H1 (cell line): ENCODE results near the gene IL1RAPL1. TPM values are rescaled to one million over a fixed set of nuclear protein-coding genes. Genes with fewer than 3 reads are reported as not detected.

Experiments
- CTCF ChIA-PET: fragments of 300-600 bp; sonication (Branson Sonifier 250); formaldehyde crosslinking; loops from one replicate; lab custom pipeline; 2021; ENCODE audit not compliant: partially characterized antibody; lab: Charles Lee
- POLR2A ChIA-PET: fragments of 300-600 bp; sonication (Branson Sonifier 250); formaldehyde crosslinking; loops from one replicate; lab custom pipeline; 2021; ENCODE audit warnings: inconsistent platforms; ENCODE audit not compliant: partially characterized antibody; lab: Charles Lee
- DNase-seq, 2 experiments: peaks; one replicate each; pipeline versions ENCODE4 v3.0.0 to v3.0.0-alpha.2; 2010 to 2022; ENCODE audit warnings: low spot score in 2 of 2, low read depth in 1 of 2, mixed read lengths in 1 of 2
- FAIRE-seq: peaks from 2 replicates; lab custom pipeline; 2011; peaks lifted over from hg19 to GRCh38; lab: Jason Lieb, UNC
- H2AFZ ChIP-seq: 2 replicates; pipeline ENCODE4 v1.8.1; 2012; ENCODE audit warnings: low read length, inconsistent platforms
- H2AK5ac ChIP-seq: 2 replicates; pipeline ENCODE4 v1.6.1; 2013; ENCODE audit warnings: low read depth, low read length
- H2BK120ac ChIP-seq: replicated peaks from 2 replicates; pipeline ENCODE3; 2013; ENCODE audit warnings: low read depth, low read length, inconsistent platforms
- H2BK12ac ChIP-seq: 2 replicates; pipeline ENCODE4 v1.6.1; 2013; ENCODE audit warnings: low read depth, low read length
- H2BK15ac ChIP-seq: 2 replicates; pipeline ENCODE4 v1.6.1; 2013; ENCODE audit warnings: low read length
- H2BK20ac ChIP-seq: 2 replicates; pipeline ENCODE4 v1.6.1; 2013; ENCODE audit warnings: low read length
- H2BK5ac ChIP-seq: 2 replicates; pipeline ENCODE4 v1.6.1; 2013; ENCODE audit warnings: low read depth, low read length
- H3K14ac ChIP-seq: 2 replicates; pipeline ENCODE4 v1.6.1; 2013; ENCODE audit warnings: inconsistent platforms; ENCODE audit not compliant: insufficient read length
- H3K18ac ChIP-seq: 2 replicates; pipeline ENCODE4 v1.6.1; 2013; ENCODE audit warnings: low read length; ENCODE audit errors: extremely low read depth
- H3K23ac ChIP-seq: 2 replicates; pipeline ENCODE4 v1.6.1; 2013; ENCODE audit warnings: inconsistent platforms; ENCODE audit not compliant: insufficient read length
- H3K23me2 ChIP-seq: 2 replicates; pipeline ENCODE4 v1.6.1; 2013; ENCODE audit warnings: low read depth, low read length
- H3K27ac ChIP-seq: 2 replicates; pipeline ENCODE4 v1.6.1; 2011; ENCODE audit warnings: low read depth, low read length, inconsistent platforms
- H3K27me3 ChIP-seq, 4 experiments: replicated peaks in 1 of 4; 1 replicate in 1 of 4; 2 replicates in 3 of 4; pipeline versions ENCODE4 v1.6.1 to v1.8.1; 2011 to 2013; ENCODE audit warnings: low read length in 3 of 4, mild to moderate bottlenecking in 3 of 4, inconsistent platforms in 2 of 4, mixed read lengths in 2 of 4, moderate library complexity in 1 of 4; ENCODE audit not compliant: control insufficient read depth in 3 of 4, insufficient read depth in 3 of 4; ENCODE audit errors: extremely low read depth in 1 of 4
- H3K36me3 ChIP-seq, 4 experiments: 2 replicates each; pipeline versions ENCODE4 v1.6.1 to v1.8.1; 2011 to 2013; ENCODE audit warnings: mild to moderate bottlenecking in 4 of 4, low read length in 3 of 4, moderate library complexity in 2 of 4, control low read depth in 1 of 4, inconsistent platforms in 1 of 4; ENCODE audit not compliant: insufficient read depth in 4 of 4, control insufficient read depth in 2 of 4
- H3K4ac ChIP-seq: replicated peaks from 2 replicates; pipeline ENCODE3; 2013; ENCODE audit warnings: low read length, low read depth, mixed read lengths, inconsistent platforms; ENCODE audit not compliant: insufficient read length
- H3K4me1 ChIP-seq, 4 experiments: replicated peaks in 1 of 4; 1 replicate in 1 of 4; 2 replicates in 3 of 4; pipeline versions ENCODE4 v1.6.1 to v1.8.1; 2011 to 2013; ENCODE audit warnings: low read length in 3 of 4, inconsistent platforms in 2 of 4, mixed read lengths in 1 of 4; ENCODE audit not compliant: insufficient read depth in 4 of 4, control insufficient read depth in 3 of 4
- H3K4me2 ChIP-seq, 2 experiments: 2 replicates each; pipeline versions ENCODE4 v1.6.1 to v1.8.1; 2011 to 2013; ENCODE audit warnings: low read depth in 2 of 2, low read length in 2 of 2, control low read depth in 1 of 2, inconsistent platforms in 1 of 2, mild to moderate bottlenecking in 1 of 2; ENCODE audit not compliant: insufficient read depth in 1 of 2
- H3K4me3 ChIP-seq, 4 experiments: fragments of 200-600, 300-600 bp in 1 of 4; sonication (generic), shearing (Covaris generic), sonication (Bioruptor Twin) in 1 of 4; 2 replicates each; pipeline versions ENCODE4 v1.5.1 to v1.8.1; 2011 to 2016; ENCODE audit warnings: low read length in 4 of 4, low read depth in 3 of 4, control low read depth in 2 of 4, inconsistent platforms in 2 of 4, mild to moderate bottlenecking in 2 of 4, mixed read lengths in 1 of 4, moderate library complexity in 1 of 4; ENCODE audit not compliant: insufficient read depth in 2 of 4; ENCODE audit errors: extremely low read depth in 1 of 4
- H3K56ac ChIP-seq: replicated peaks from 2 replicates; pipeline ENCODE3; 2013; ENCODE audit warnings: low read depth, mild to moderate bottlenecking, mixed read lengths, low read length, inconsistent platforms; ENCODE audit not compliant: insufficient read length
- H3K79me1 ChIP-seq: 2 replicates; pipeline ENCODE4 v1.6.1; 2013; ENCODE audit warnings: low read depth, low read length, control low read depth
- H3K79me2 ChIP-seq, 2 experiments: 2 replicates each; pipeline versions ENCODE4 v1.6.1 to v1.8.1; 2012 to 2013; ENCODE audit warnings: low read length in 2 of 2, mild to moderate bottlenecking in 2 of 2, inconsistent platforms in 1 of 2; ENCODE audit not compliant: insufficient read depth in 2 of 2, control insufficient read depth in 1 of 2
- H3K9ac ChIP-seq, 4 experiments: replicated peaks in 1 of 4; 1 replicate in 1 of 4; 2 replicates in 3 of 4; pipeline versions ENCODE4 v1.6.1 to v1.8.1; 2011 to 2013; ENCODE audit warnings: low read depth in 3 of 4, low read length in 3 of 4, control low read depth in 2 of 4, mild to moderate bottlenecking in 2 of 4, moderate library complexity in 2 of 4, inconsistent platforms in 1 of 4; ENCODE audit errors: extremely low read depth in 1 of 4
- H3K9me3 ChIP-seq, 2 experiments: 2 replicates each; pipeline versions ENCODE4 v1.6.1 to v1.8.1; 2012 to 2013; ENCODE audit warnings: mild to moderate bottlenecking in 2 of 2, moderate library complexity in 2 of 2, control low read depth in 1 of 2, inconsistent platforms in 1 of 2, low read depth in 1 of 2, low read length in 1 of 2, mixed read lengths in 1 of 2; ENCODE audit not compliant: insufficient read depth in 2 of 2
- H4K20me1 ChIP-seq, 2 experiments: replicated peaks in 1 of 2; 2 replicates each; pipeline versions ENCODE3 to v1.8.1; 2011 to 2013; ENCODE audit warnings: inconsistent platforms in 2 of 2, low read length in 2 of 2, mild to moderate bottlenecking in 1 of 2; ENCODE audit not compliant: insufficient read depth in 2 of 2, control insufficient read depth in 1 of 2
- H4K5ac ChIP-seq: 2 replicates; pipeline ENCODE4 v1.6.1; 2013; ENCODE audit warnings: low read length, low read depth, mixed read lengths, inconsistent platforms; ENCODE audit not compliant: insufficient read length
- H4K8ac ChIP-seq: 2 replicates; pipeline ENCODE4 v1.8.0; 2013; ENCODE audit warnings: mild to moderate bottlenecking, moderate library complexity, low read length, inconsistent platforms; ENCODE audit not compliant: insufficient read depth; ENCODE audit errors: extremely low read depth
- H4K91ac ChIP-seq: replicated peaks from 2 replicates; pipeline ENCODE3; 2013; ENCODE audit warnings: low read length, mixed read lengths, inconsistent platforms; ENCODE audit not compliant: insufficient read length
- BRCA1 ChIP-seq: IDR thresholded peaks from 2 replicates; pipeline ENCODE4 v1.6.1; 2012; ENCODE audit warnings: low read depth, low read length, improper control_type of control experiment
- NRF1 ChIP-seq: IDR thresholded peaks from 2 replicates; pipeline ENCODE4 v1.6.1; 2011; ENCODE audit warnings: mild to moderate bottlenecking, low read depth, low read length, improper control_type of control experiment
- RFX5 ChIP-seq: IDR thresholded peaks from 2 replicates; pipeline ENCODE4 v1.6.1; 2011; ENCODE audit warnings: low read depth, low read length, improper control_type of control experiment, borderline replicate concordance
- TAF1 ChIP-seq: IDR thresholded peaks from 2 replicates; pipeline ENCODE4 v1.6.1; 2011; ENCODE audit warnings: mild to moderate bottlenecking, low read depth, low read length
- TBP ChIP-seq: IDR thresholded peaks from 2 replicates; pipeline ENCODE4 v1.6.1; 2011; ENCODE audit warnings: low read depth, low read length, improper control_type of control experiment
- WGBS, 2 experiments: shearing (Covaris generic) in 1 of 2; methylation state at CpG; one replicate each; pipeline versions ENCODE4 v1.1.6 to v1.1.7; 2013 to 2015; ENCODE audit warnings: low lambda C conversion rate in 2 of 2, mixed read lengths in 2 of 2, inconsistent platforms in 1 of 2, low coverage in 1 of 2, missing lambda C conversion rate in 1 of 2; ENCODE audit not compliant: insufficient replicate concordance in 2 of 2, insufficient coverage in 1 of 2, insufficient read length in 1 of 2; ENCODE audit errors: extremely low coverage in 1 of 2, missing lambda C conversion rate in 1 of 2; 5-methylcytosine and 5-hydroxymethylcytosine counted together
- polyA plus RNA-seq, 7 experiments: library from polyadenylated mRNA; depleted of rRNA in 3 of 7; stranded (reverse) in 5 of 7; unstranded in 2 of 7; fragments of >200 nt in 5 of 7; fragments of 200-250 nt in 2 of 7; gene quantifications; 1 replicate in 5 of 7; 2 replicates in 1 of 7; 4 replicates in 1 of 7; pipeline versions ENCODE4 v1.2.1 to v1.2.3, GENCODE V29; 2011 to 2013; ENCODE audit warnings: missing spikeins in 2 of 7, mixed read lengths in 2 of 7
- total RNA-seq: library from RNA; stranded (reverse); fragmentation: NEBNext Ultra II Directional; extraction: Animal tissue kit (Norgen Biotek cat#: 25700); gene quantifications from 2 replicates; pipeline ENCODE4 v1.2.1, GENCODE V29; 2021

The IL1RAPL1 gene
- total and polyA plus RNA-seq, 2 of the 8 experiments (the other 6 are each of a cell fraction or from before 2014, with no cell fraction given): 0.11 to 0.35 TPM

GRCh38 chrX:29890004-29890403 lies 1302.8 kb downstream of the IL1RAPL1 start:
- Histone ChIP-seq H3K79me2 (no peaks in the 10 kb centered on the region), H2BK120ac (no peak overlapping the region), H3K27me3 (no peaks in the 10 kb centered on the region), H3K14ac (no peak overlapping the region), H3K4me3 (no peak overlapping the region), H3K36me3 (no peaks in the 10 kb centered on the region), H2AFZ (no peak overlapping the region), H2BK12ac (no peak overlapping the region), H3K79me1 (no peaks in the 10 kb centered on the region), H3K9me3 (no peaks in the 10 kb centered on the region), H3K23ac (no peak overlapping the region), H3K23me2 (no peaks in the 10 kb centered on the region), H4K8ac (no peak overlapping the region), H3K9ac (no peak overlapping the region), H4K91ac (no peak overlapping the region), H2AK5ac (no peak overlapping the region), H2BK15ac (no peak overlapping the region), H3K4me2 (no peak overlapping the region), H3K18ac (no peak overlapping the region), H3K56ac (no peak overlapping the region), H2BK20ac (no peak overlapping the region), H4K20me1 (no peaks in the 10 kb centered on the region), H2BK5ac (no peak overlapping the region), H3K27ac (no peak overlapping the region), H3K4me1 (no peaks in the 10 kb centered on the region), H4K5ac (no peak overlapping the region), H3K4ac (no peak overlapping the region)
- ChIA-PET POLR2A (no interaction called here), CTCF (interaction anchor here (1.5 kb wide), 1 partner anchor 11 kb away, joined by 4 read pairs; no protein-coding TSS in a partner anchor)
- FAIRE-seq (no peak), DNase-seq (no peak)
- TF ChIP-seq RFX5 (no peak), BRCA1 (no peak), NRF1 (no peak), TBP (no peak), TAF1 (no peak)
- 94% methylated on average over 2 of the region's 2 CpGs; no CpG with 5 or more reads in 1 of the 2 experiments for WGBS, 2 experiments
